ENCODE measurements around the gene WNT9B.
"Not testable (repeated sequence)": the region's sequence is repeated elsewhere in the genome, so short reads cannot be mapped to it uniquely, and the experiment has no call there.

The WNT9B gene

GRCh38 chr17:46821482-46822387, 29.6 kb upstream of the WNT9B start:
- DNase-seq (ENCODE audit: low read depth) = no peak

DNA sequence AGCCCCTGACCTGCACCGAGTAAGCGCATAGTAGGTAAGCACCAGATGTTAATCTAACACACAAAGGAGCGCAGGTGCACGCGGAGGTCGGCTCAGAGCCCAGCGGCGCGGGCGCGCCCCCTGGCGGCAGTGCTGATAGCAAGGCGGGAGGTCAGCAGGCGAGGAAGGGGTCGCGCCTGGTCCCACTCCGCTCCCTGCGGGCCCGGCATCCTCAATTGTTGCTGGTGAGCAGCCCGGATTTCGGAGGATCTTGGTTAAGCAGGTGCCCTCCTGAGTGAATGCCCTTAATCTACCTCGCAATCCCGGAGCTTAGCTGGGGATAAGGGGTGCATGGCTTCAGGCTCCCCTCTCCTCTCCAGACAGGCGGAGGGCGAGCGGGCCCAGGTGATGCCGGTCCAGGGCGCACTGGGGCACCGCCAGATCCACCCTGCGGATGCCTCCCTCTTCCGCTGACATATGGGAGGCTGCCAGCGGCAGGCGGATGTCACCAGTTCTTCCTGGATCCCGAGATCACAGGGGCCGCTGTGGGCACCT, 28.9 kb upstream of the WNT9B start:
- no peak for DNase-seq (ENCODE audit: low read depth)

DNA sequence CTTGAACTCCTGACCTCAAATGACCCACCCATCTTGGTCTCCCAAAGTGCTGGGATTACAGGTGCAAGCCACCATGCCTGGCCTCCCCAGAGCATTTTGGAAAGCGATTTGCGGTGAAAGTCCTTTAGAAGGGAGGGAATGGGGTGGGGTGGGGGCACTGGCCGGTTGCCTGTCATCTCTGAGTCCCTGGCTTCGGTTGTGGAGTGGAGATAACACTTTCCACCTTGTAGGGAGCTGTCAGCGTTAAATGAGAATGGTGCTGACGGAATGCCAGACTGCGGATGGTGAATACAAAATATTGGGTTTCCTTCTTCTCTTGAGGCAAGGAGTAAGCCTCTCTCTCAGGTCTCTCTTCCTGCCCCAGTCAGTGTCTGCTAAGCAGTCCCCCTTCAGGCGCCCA, 27.7 kb upstream of the WNT9B start:
- DNase-seq (ENCODE audit: low read depth) = no peak

DNA sequence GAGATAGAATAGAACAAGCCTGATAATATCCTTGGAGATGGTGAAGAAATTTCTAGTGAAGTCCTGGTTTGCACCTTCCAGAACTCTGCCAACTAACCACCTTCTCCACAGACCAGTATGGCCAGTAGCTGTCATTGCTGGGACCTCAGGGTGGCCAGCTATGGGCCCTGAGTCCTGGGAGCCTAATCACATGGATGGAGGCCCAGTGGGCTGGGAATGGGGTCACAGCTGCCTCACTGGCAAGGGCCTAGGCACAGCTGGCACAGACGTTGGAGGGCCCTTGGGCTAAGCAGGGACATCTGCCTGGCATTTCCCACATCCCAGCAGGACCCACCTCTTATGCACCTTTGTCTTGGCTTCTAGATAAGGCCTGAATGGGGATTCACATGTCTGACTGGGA, 25.3 kb upstream of the WNT9B start:
- no peak for DNase-seq (ENCODE audit: low read depth)

GRCh38 chr17:46827274-46827673, 24.1 kb upstream of the WNT9B start:
- no peak for DNase-seq (ENCODE audit: low read depth)

- no peak for DNase-seq (ENCODE audit: low read depth)
Observed at GRCh38 chr17:46831573-46832330, 19.6 kb upstream of the WNT9B start.

DNA sequence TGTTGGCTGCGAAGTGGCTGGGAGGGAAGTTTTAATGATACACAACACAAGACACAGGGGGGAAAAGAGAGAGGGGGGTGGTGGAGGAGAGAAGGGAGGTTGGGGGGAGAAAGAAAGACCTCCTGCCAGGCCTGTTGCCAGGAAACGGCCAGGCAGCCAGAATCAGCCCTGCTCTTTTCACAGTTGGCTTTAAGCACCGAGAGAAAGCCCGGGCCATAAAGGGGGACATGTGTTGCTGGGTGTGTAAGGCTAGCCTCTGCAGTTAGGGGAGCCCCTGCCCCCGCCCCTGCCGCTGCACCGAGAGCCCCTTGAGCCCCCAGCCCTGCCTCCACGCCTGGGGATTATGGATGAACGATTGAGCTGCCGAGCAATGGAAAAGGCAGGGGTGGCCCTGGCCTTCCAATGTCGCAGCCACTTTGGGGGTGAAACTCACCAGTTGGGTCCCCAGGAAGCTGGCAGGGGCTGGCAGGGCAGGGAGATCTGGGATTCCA, 19.0 kb upstream of the WNT9B start:
- DNase-seq (ENCODE audit: low read depth) = no peak

DNA sequence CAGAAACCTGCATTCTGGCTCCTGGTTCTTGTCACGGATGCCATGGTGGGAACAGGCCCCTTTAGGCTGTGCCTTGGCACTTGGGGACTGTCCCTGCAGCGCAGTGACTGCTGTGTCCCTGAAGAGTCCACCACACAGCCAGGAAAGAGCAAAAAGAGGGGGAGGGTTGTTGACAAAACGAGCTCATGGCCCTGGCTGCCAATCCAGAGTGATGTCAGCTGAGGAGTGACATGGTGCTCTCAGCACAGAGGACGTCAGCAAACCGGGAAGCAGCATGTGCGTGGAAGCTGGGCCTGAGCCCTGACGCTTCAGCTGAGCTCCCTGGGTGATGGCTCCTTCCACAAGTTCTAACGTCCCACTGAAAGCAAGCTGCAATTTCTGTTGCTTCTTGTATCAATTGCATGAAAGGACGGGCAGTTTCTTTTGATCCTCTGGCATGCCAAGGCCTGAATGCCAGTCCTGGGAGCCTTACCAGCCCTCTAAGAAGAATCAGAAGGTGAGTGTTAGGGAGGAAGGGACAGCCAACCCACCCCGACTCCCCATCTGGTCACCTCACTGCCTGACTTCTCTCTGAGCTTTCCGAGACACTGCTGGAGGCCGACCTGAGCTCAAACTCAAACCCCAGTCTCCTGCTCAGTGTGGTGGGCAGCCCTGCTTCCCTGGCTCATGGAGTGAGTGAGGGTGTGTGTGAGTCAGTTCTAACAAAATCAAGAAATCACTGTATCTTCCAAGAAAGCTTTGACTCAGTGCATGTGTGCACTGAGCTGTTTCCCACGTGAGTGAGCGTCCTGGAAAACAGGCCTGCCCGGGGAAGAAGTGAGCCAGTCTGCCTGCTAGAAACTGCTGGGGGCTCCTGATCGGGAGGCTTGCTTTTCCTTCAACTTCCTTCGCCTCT, 18.2 kb upstream of the WNT9B start:
- DNase-seq (ENCODE audit: low read depth) = no peak

GRCh38 chr17:46833840-46834208, 17.6 kb upstream of the WNT9B start:
- no peak for DNase-seq (ENCODE audit: low read depth)

- DNase-seq (ENCODE audit: low read depth) = no peak
Observed at GRCh38 chr17:46834846-46835245, 16.5 kb upstream of the WNT9B start.

GRCh38 chr17:46836500-46836899, 14.9 kb upstream of the WNT9B start:
- DNase-seq (ENCODE audit: low read depth) = no peak

DNA sequence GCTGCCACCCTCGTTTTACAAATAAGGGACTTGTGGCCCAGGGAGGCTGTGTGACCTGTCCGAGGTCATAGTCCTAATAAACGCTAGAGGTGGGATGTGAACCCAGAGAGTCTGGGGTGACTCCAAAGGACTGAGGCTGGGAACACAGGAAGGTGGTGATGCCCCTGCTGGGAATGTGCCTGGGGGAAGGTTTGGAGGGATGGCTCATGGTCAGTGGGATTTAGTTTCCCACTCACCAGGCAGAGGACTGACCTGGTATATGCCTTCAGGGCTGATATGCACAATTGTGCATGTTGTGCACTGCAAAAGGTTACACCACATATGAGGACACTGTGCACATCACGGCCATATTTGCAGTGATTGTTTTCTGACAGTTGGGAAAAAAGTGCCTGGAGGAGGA, 13.9 kb upstream of the WNT9B start:
- DNase-seq (ENCODE audit: low read depth) = no peak

DNA sequence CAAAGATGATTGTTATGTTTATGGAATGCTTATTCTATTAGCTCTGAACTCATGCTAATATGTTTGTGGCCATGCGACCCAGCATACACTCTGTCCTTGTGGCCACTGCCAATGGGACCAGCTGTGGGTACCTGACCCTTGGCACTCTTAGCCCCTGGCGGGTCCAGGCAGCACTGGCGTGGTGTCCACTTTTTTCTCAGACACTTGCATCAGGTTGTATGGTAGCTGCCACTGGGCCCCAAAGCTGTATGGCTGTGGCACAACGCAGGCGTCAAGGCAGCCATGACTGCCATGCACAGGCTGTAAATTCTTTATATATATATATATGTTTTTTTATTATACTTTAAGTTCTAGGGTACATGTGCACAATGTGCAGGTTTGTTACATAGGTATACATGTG, 12.2 kb upstream of the WNT9B start:
- no peak for DNase-seq (ENCODE audit: low read depth)

DNA sequence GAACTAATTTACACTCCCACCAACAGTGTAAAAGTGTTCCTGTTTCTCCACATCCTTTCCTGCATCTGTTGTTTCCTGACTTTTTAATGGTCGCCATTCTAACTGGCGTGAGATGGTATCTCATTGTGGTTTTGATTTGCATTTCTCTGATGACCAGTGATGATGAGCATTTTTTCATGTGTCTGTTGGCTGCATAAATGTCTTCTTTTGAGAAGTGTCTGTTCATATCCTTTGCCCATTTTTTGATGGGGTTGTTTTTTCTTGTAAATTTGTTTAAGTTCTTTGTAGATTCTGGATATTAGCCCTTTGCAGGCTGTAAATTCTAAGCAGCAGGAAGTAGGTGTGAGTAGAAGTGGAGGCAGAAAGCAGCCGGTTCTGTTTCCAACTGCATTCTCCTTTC, 10.8 kb upstream of the WNT9B start:
- DNase-seq (ENCODE audit: low read depth) = not testable (repeated sequence)

- no peak for DNase-seq (ENCODE audit: low read depth)
Observed at GRCh38 chr17:46841561-46842379, 9.6 kb upstream of the WNT9B start.

- no peak for DNase-seq (ENCODE audit: low read depth)
Observed at GRCh38 chr17:46842835-46843234, 8.5 kb upstream of the WNT9B start.

DNA sequence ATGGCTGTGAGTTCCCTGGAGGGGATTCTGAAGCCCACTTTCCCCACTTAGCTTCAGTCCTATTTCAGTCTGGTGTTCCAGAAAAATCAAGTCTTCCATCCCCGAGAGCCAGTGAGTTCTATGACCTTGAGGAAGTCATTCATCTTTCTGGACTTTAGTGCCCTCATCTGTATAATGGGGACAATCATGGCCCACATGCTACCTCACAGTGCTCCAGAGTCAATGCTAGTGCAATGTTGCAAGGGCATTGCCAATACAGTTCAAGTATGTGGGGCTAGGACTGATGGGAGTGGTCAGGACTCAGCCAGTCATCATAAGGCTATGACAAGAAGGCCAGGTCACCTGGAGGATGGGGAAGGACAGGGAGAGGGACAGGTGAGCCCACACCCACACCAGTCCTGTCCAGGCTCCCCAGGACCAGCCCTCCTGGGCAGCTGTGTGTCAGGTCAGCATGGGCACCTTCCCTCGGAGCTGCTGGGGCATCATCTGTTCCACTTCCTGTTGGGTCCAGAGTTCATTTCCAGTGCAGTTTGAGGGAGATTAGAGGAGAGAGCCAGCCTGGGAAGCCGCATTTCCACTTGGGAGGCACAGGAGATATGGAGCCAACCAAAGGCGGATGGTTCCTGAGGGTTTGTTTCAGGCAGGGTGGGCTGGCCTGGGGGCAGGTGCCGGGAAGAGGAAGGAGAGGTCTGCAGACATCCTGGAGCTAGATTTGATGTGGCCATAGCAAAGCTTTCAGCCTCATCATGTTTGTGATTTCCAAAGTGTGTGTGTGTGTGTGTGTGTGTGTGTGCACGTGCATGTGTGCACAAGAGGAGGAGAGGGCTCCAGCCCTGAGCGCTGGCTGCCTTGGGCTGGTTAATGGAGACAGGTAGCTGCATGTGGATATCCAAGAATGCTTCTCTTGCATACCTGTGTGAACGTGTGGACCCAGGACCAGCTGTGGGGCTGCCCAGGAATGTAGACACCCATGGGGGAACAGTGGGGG, 3.9 kb upstream of the WNT9B start:
- no peak for DNase-seq (ENCODE audit: low read depth)

DNA sequence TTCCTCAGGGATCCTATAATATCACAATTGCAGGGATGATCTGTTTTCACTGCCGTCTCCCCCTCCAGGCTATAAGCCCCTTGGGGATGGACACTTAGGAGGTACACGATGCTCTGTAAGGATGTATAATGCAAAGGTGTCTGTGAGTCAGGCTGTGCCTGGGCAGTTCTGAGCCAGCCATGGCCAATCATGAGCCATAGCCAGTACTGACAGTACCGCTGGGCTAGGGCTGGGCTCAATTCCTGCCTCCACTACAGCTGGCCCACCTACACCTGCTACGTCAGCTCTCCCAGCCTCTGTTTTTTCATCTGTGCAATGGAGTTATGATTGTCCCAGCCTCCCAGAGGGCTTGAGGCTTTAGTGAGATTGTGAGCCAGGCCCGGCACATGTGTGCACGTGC, 2.8 kb upstream of the WNT9B start:
- DNase-seq (ENCODE audit: low read depth) = no peak

GRCh38 chr17:46850688-46851028, 725 bp upstream of the WNT9B start:
- no peak for DNase-seq (ENCODE audit: low read depth)

GRCh38 chr17:46853896-46854444, 2.6 kb downstream of the WNT9B start:
- DNase-seq (ENCODE audit: low read depth) = no peak
